ENCODE results near the gene DUSP1.

The DUSP1 gene

GRCh38 chr5:172762214-172763119 lies 8.5 kb downstream of the DUSP1 start:
- DNase-seq (ENCODE audit: low spot score) = no peak

GRCh38 chr5:172760959-172761358 lies 10.0 kb downstream of the DUSP1 start:
- no peak for DNase-seq (ENCODE audit: low spot score)

DNA sequence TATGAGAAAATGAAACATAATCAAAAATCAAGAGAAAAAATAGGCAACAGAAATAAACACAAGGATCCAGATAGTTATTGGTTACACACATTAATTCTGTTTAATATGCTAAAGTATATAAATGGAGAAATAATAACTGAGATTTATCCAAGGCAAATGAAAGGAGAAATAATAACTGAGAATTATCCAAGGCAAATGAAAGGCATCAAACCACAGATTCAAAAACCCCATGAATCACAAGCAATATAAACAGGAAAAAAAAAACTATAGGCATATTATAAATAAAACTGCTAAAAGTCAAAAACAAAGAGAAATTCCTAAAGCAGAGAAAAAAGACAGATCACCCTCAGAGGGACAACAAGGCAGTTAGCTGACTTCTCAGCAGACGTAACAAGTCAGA lies 10.9 kb downstream of the DUSP1 start:
- DNase-seq (ENCODE audit: low spot score) = no peak

GRCh38 chr5:172758834-172759149 lies 12.2 kb downstream of the DUSP1 start:
- DNase-seq (ENCODE audit: low spot score) = no peak

- DNase-seq (ENCODE audit: low spot score) = peak; percentile 43
These were observed 12.7 kb downstream of the DUSP1 start for GRCh38 chr5:172758077-172758833.

- no peak for DNase-seq (ENCODE audit: low spot score)
These were observed 13.5 kb downstream of the DUSP1 start for GRCh38 chr5:172757394-172758010.

DNA sequence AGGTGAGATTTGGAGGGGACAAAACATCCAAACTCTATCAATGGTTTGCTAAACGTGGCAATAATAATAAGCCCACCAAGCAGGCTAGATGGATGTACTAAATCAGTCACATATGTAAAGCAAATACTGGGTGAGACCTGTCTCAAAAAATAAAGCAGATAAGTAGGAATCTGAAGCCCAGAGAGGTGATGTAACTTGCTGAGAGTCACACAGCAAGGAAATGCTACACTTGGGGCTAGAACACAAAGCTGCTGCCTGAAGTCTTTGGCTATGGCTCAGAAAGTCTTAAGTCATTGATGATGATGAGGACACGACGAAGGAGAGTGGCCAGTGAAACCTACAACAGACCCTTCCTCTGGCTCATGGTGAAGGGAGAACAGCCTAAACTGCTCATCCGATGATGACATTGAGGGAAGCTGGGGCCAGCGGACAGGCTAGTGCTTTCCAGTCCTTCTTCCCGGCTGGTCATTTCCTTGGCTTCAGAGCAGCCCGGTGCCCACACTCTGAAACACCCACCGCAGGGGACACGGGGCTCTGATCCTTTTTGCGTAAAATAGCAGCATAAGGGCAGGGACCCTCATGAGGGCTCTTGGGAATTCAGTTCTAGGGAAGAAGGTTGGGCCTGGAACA lies 14.1 kb downstream of the DUSP1 start:
- no peak for DNase-seq (ENCODE audit: low spot score)

DNA sequence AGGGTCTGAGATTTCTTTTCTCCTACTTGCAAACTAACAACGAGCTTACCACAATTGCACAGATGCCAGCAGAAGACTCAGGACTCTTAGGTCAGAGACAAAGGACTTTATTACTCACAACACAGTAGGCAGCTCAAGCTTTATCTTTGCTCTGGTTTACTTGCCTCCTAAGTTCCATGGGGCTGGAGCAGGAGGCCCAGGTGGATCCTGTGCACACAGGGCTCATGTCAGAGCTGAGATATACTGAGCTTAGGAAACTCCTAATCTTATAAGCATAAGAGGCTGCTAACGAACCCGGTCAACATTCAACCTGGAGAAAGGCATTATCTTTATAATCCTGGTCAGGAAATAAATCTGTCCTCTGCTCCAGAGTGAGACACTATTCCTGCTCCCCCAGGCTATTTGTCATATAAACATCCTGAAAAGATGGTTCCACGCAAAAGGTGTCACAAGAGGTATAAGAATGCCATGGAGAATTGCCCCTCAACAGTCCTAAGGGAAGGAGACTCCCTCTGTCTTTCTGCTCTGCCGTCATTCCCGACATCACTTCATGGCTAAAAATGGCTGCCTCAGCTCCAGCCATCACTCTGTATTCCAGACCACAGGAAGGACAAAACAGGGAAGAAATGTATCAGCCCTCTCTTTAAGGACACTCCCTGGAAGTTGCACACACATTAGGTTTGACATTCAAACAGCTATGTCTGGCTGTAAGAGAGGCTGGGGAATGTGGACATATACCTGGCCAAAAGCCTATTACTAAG lies 16.2 kb downstream of the DUSP1 start:
- DNase-seq (ENCODE audit: low spot score) = no peak

GRCh38 chr5:172753101-172753500 lies 17.9 kb downstream of the DUSP1 start:
- no peak for DNase-seq (ENCODE audit: low spot score)

GRCh38 chr5:172751761-172752510 lies 19.1 kb downstream of the DUSP1 start:
- no peak for DNase-seq (ENCODE audit: low spot score)

GRCh38 chr5:172749881-172750633 lies 20.9 kb downstream of the DUSP1 start:
- DNase-seq (ENCODE audit: low spot score) = no peak

GRCh38 chr5:172749076-172749475 lies 21.9 kb downstream of the DUSP1 start:
- no peak for DNase-seq (ENCODE audit: low spot score)

DNA sequence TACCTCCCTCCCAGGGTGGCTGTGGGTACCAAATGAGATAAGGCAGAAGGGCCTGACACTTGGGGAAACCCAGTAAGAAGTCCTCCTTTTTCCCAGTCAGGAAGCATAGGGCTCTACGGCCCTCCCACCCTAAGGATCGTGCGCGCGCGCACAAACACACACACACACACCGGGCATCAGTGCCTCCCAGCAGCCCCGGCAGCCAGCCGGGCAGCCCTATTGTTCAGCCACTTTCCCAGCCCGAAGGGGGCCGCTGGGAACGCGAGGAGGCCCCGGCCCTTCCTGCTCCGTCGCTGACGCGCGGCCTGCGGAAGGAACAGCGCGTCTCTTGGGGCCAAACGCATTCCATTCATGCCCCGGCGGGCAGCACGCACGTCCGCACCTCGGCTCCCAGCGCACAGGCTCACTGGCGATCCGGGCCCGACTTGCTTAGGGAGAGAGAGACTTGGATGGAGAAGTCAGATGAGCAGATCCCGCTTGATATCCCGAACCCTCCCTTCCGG lies 22.6 kb downstream of the DUSP1 start:
- no peak for DNase-seq (ENCODE audit: low spot score)

- no peak for DNase-seq (ENCODE audit: low spot score)
These were observed 23.5 kb downstream of the DUSP1 start for GRCh38 chr5:172747471-172747870.

GRCh38 chr5:172746725-172747124 lies 24.3 kb downstream of the DUSP1 start:
- DNase-seq (ENCODE audit: low spot score) = no peak

DNA sequence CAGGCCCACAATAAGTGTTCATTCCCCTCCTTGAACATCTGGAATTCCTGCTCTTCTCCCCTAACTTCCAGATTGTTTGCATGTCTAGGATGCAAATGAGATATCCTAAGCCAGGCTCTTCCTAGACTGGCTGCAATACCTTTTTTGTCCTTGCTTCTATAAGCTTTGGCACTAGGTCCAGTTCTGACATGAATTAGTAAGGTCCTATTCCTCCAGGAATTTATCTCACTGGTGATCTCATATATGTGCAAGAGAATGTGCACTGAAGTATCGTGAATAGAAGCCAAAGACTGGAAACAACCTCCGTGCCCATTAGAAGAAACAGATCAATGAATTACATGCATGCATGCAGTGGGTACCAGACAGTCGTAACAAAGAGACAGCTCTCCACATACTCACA lies 25.2 kb downstream of the DUSP1 start:
- no peak for DNase-seq (ENCODE audit: low spot score)

DNA sequence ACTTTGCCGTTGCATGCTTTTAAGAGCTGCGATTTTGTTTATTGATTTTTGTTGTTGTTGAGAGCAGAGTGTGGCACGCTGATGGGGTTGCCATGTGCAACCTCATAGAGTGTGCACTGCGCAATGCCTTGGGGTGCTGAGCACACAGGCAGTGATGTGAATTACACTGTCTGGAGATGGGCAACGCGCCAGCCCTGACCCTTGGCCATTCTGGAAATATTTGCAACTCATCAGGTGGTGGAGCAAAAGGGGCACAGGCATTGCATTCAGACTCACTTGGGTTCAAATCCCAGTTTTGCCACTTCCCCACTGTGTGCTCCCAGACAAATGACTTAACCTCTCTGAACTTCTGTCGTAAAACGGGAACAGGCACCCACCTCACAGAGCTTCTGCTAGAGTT lies 25.6 kb downstream of the DUSP1 start:
- no peak for DNase-seq (ENCODE audit: low spot score)

GRCh38 chr5:172744123-172745104 lies 26.6 kb downstream of the DUSP1 start:
- no peak for DNase-seq (ENCODE audit: low spot score)

All from hepatic stellate cell (primary cell).